ENCODE data around the gene ATP5PO. TPM values are rescaled to one million over a fixed set of nuclear protein-coding genes. Genes with fewer than 3 reads are reported as not detected.

Gene ATP5PO
- total and polyA plus RNA-seq, 2 of the 13 experiments (the other 11 are each of a cell fraction or from before 2014, with no cell fraction given): 256 to 297 TPM

- TF ChIP-seq ARID5B (CRISPR knock-in tag; IDR thresholded peaks at IDR 0.05): no peak
- no peak for TF ChIP-seq TIGD3 (CRISPR knock-in tag; IDR thresholded peaks at IDR 0.05; ENCODE audit: borderline replicate concordance)
- no peak for TF ChIP-seq SOX5 (CRISPR knock-in tag; IDR thresholded peaks at IDR 0.05; ENCODE audit: borderline replicate concordance)
- no peak for TF ChIP-seq TCF7 (IDR thresholded peaks at IDR 0.05; ENCODE audit: low read depth)
These were observed 17.0 kb downstream of the ATP5PO start (continued) for GRCh38 chr21:33898586-33898985.

- no peak overlapping the region for H3K9ac ChIP-seq (ENCODE audit: insufficient read depth, low read depth, low read length)
- H3K27ac ChIP-seq (ENCODE audit: extremely low read length, insufficient read depth, low read length): no peak overlapping the region
- H3K9me3 ChIP-seq (ENCODE audit: low read length): no peaks in the 10 kb centered on the region
- peaks cover 2 to 6% of the 10 kb centered on the region in 2 experiments; a peak in 3 of 5 replicates for H3K36me3 ChIP-seq (replicated peaks in 1 of 2; ENCODE audit: control insufficient read depth in 1 of 2, insufficient read depth in 2 of 2, low read length in 2 of 2)
- no peaks in the 10 kb centered on the region for H3K79me2 ChIP-seq (ENCODE audit: insufficient read depth, low read length)
- no peak overlapping the region for H2AFZ ChIP-seq (ENCODE audit: low read length)
- 94% methylated on average over 3 of the region's 3 CpGs for WGBS (ENCODE audit: low lambda C conversion rate)
- FAIRE-seq (no peak), DNase-seq (ENCODE audit: low spot score) (no peak), ATAC-seq (no peak)
- H3K4me1 ChIP-seq (ENCODE audit: insufficient read depth, low read length): peaks cover 28% of the 10 kb centered on the region
- H3K4me2 ChIP-seq (ENCODE audit: low read depth, low read length): no peak overlapping the region
- intact Hi-C loops (cut with micrococcal nuclease; ENCODE audit: unreplicated experiment) (no loop called here), in situ Hi-C loops (cut with HindIII; ENCODE audit: extremely low pct_ligation_motif_present, low pct_unique_long_range_greater_than_20kb) (no loop called here)
- 0 out of 5 replicates have a peak, but pooled peaks cover 0 to 5% of the 10 kb centered on the region in 2 experiments for H3K27me3 ChIP-seq (ENCODE audit: control insufficient read depth in 1 of 2, insufficient read depth in 2 of 2, low read length in 2 of 2)
- no peak overlapping the region for H3K4me3 ChIP-seq (replicated peaks in 1 of 3; ENCODE audit: insufficient read depth in 1 of 3, low read depth in 2 of 3, low read length in 3 of 3)
- ChIA-PET POLR2A (no interaction called here), CTCF (ENCODE audit: low intra/inter-chr PET ratio, low total read pairs) (no interaction called here)
- no peaks in the 10 kb centered on the region for H4K20me1 ChIP-seq (ENCODE audit: insufficient read depth, low read length)
- BruUV-seq (replicated peaks): no TSS peak
- TF ChIP-seq ZMYM4 (CRISPR knock-in tag; IDR thresholded peaks at IDR 0.05): no peak
- TF ChIP-seq CCDC6 (CRISPR knock-in tag; IDR thresholded peaks at IDR 0.05): no peak
- TF ChIP-seq KLF9 (CRISPR knock-in tag; IDR thresholded peaks at IDR 0.05; ENCODE audit: low read depth): no peak
- TF ChIP-seq ZNF501 (CRISPR knock-in tag; IDR thresholded peaks at IDR 0.05): no peak
- TF ChIP-seq, protein P1, sequence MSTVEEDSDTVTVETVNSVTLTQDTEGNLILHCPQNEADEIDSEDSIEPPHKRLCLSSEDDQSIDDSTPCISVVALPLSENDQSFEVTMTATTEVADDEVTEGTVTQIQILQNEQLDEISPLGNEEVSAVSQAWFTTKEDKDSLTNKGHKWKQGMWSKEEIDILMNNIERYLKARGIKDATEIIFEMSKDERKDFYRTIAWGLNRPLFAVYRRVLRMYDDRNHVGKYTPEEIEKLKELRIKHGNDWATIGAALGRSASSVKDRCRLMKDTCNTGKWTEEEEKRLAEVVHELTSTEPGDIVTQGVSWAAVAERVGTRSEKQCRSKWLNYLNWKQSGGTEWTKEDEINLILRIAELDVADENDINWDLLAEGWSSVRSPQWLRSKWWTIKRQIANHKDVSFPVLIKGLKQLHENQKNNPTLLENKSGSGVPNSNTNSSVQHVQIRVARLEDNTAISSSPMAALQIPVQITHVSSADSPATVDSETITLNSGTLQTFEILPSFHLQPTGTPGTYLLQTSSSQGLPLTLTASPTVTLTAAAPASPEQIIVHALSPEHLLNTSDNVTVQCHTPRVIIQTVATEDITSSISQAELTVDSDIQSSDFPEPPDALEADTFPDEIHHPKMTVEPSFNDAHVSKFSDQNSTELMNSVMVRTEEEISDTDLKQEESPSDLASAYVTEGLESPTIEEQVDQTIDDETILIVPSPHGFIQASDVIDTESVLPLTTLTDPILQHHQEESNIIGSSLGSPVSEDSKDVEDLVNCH (CRISPR knock-in tag; IDR thresholded peaks at IDR 0.05): no peak
- TF ChIP-seq CERS6 (CRISPR knock-in tag; IDR thresholded peaks at IDR 0.05): no peak
- no peak for TF ChIP-seq RARG (CRISPR knock-in tag; IDR thresholded peaks at IDR 0.05; ENCODE audit: low read depth)
- TF ChIP-seq ISL2 (CRISPR knock-in tag; IDR thresholded peaks at IDR 0.05): no peak
- no peak for TF ChIP-seq ZNF672 (CRISPR knock-in tag; IDR thresholded peaks at IDR 0.05)
- TF ChIP-seq TAF1 (CRISPR knock-in tag; IDR thresholded peaks at IDR 0.05): no peak
These were observed 17.9 kb downstream of the ATP5PO start for GRCh38 chr21:33897739-33898138.
